NCI-H748 (cell line): ENCODE data around the gene GPC6.

Source experiments
- DNase-seq: peaks from one replicate; lab custom pipeline; 2025; ENCODE audit not compliant: unreplicated experiment; lab: John Stamatoyannopoulos, UW

Gene GPC6

GRCh38 chr13:93670866-93671265, 444.3 kb downstream of the GPC6 start:
- no peak for DNase-seq

- no peak for DNase-seq
Measured at GRCh38 chr13:93672996-93673395, 446.4 kb downstream of the GPC6 start.

GRCh38 chr13:93673885-93674284, 447.3 kb downstream of the GPC6 start:
- no peak for DNase-seq

GRCh38 chr13:93674337-93674755, 447.7 kb downstream of the GPC6 start:
- no peak for DNase-seq

- no peak for DNase-seq
Measured at GRCh38 chr13:93680329-93680728, 453.7 kb downstream of the GPC6 start.

- no peak for DNase-seq
Measured at GRCh38 chr13:93685900-93686299, 459.3 kb downstream of the GPC6 start.

GRCh38 chr13:93686399-93686798, 459.8 kb downstream of the GPC6 start:
- no peak for DNase-seq

GRCh38 chr13:93687261-93687660, 460.7 kb downstream of the GPC6 start:
- no peak for DNase-seq

GRCh38 chr13:93689333-93689732, 462.7 kb downstream of the GPC6 start:
- no peak for DNase-seq

GRCh38 chr13:93690139-93690538, 463.5 kb downstream of the GPC6 start:
- no peak for DNase-seq

- no peak for DNase-seq
Measured at GRCh38 chr13:93698016-93698613, 471.5 kb downstream of the GPC6 start.

- peak; percentile 8 for DNase-seq
Measured at GRCh38 chr13:93700115-93700514, 473.5 kb downstream of the GPC6 start.

- DNase-seq: no peak
Measured at GRCh38 chr13:93708308-93709075, 481.9 kb downstream of the GPC6 start.

- DNase-seq: peak; percentile 42
Measured at GRCh38 chr13:93709506-93710244, 483.1 kb downstream of the GPC6 start.

GRCh38 chr13:93714171-93714570, 487.6 kb downstream of the GPC6 start:
- DNase-seq: no peak

GRCh38 chr13:93715866-93716265, 489.3 kb downstream of the GPC6 start:
- no peak for DNase-seq

- DNase-seq: no peak
Measured at GRCh38 chr13:93716623-93717022, 490.0 kb downstream of the GPC6 start.

GRCh38 chr13:93721483-93721882, 494.9 kb downstream of the GPC6 start:
- peak; percentile 13 for DNase-seq

- no peak for DNase-seq
Measured at GRCh38 chr13:93723316-93723715, 496.7 kb downstream of the GPC6 start.

GRCh38 chr13:93724187-93724586, 497.6 kb downstream of the GPC6 start:
- DNase-seq: no peak

- DNase-seq: no peak
Measured at GRCh38 chr13:93726173-93726957, 499.8 kb downstream of the GPC6 start.
